Epidermal melanocyte (primary cell): ENCODE data around the gene ZNF267.
"Not testable (repeated sequence)": the region's sequence is repeated elsewhere in the genome, so short reads cannot be mapped to it uniquely, and the experiment has no call there.

Experiments
- DNase-seq: peaks from one replicate; pipeline ENCODE4 v3.0.0; 2011; ENCODE audit warnings: low spot score; ENCODE audit not compliant: insufficient read length

The ZNF267 gene

DNA sequence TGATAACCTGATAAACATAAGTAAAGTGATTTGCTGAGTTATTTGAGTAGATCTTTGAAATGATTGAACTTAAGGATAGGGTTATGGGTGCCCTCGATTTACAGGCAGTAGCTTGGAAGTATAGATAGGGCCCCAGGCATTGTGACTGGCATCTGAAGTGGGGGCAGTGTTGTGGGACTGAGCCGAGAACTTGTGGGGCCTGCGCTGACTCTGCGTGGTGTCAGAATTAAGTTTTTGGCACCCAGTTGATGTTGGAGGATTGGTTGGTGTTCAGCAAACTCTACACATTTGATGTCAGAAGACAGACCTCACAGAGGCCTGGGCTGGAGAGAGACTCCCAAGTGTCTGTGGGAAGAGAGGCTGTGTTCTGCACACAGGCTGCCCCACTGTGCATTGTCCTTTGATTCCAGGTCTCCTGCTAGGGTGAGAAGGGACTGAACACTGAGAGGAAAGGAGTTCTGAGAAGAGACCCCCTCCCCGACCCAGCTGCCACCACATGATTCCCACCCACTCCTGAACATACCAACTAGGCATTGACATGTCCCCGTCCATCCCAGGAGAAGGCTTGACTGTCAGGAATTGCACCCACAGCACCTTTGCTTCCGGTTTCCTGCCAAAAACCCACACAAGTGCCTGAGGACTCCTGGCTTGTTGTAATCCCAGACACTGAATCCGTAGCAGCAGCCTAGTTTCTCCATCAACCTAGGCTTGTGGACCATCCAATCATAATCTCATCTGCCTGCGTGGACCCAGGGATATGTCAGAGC is 4.5 kb downstream of the ZNF267 start:
- no peak for DNase-seq

DNA sequence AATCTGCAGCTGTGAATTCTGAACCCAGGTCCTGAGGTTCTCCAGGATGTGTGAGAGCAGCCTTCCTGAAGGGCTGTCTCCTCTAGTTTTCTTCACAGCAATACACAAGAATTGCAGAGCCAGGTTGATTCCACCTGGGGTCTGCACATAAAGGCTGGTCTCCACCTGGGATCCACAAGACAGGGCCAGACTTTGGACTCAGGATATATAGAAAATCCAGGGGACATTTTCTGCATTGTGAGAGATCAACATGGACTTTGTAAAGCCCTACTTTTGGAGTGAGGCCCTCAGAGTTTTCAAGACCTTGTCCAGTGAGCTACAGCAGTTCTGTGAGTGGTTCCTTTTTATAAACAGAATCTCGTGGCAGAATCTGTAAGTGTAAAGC is 6.3 kb downstream of the ZNF267 start:
- DNase-seq = no peak

DNA sequence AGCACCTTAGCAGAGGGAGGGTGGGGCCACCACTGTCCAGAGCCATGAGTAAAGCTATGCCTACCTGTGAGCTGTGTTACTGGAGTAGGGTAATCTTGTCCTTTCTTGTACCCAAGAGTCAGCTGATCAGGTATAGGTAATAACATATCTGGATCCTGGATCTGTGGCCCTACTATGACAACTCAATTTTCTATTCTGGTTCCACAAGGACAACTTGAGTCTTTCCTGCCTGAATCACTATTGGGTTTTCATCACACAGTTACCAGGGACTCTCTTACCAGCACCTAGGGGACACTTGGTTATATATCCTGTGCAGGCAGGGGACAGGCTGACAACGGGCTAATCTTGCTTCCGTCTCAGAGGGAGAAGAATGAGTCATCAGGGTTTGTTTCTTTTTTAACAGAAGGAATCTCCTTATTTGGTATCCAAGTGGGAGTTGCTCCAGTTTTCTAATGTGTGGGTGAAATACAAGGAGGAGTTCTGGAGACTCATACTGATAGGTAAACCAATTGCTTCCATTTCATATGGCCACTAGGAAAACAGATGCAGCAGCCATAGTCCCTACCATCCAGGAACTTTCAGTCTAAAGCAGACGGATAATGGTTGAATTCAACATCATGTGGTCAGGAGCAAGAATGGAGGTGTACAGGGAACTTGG is 6.8 kb downstream of the ZNF267 start:
- DNase-seq = no peak

DNA sequence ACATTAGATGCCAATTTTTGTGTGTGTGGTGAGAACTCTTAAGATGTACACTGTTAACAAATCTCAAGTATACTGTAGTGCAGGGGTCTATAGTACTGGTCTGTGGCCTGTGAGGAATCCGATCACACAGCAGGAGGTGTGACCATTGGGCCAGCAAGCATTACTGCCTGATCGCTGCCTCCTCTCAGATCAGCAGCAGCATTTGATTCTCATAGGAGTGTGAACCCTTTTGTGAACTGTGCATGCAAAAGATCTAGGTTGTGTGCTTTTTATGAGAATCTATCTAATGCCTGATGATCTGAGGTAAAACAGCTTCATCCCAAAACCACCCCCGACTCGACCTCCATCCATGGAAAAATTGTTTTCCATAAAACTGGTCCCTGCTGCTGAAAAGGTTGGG is 12.6 kb downstream of the ZNF267 start:
- no peak for DNase-seq

DNA sequence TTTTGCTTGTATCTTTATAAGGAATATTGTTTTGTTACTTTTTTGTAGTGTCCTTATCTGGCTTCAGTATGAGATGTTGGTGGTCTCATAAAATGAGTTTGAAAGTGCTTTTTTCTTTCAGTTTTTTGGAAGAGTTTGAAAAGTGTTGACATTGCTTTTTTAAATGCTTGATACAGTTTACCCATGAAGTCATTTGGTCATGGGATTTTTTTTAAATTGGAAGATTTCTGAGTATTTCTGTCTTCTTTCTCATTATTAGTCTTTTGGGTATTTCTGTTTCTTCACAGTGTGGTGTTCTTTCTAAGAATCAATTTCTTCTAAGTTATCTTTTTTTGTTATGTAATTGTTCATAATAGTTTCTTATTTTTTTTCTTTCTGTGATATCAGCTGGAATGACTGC is 15.1 kb downstream of the ZNF267 start:
- DNase-seq = no peak

DNA sequence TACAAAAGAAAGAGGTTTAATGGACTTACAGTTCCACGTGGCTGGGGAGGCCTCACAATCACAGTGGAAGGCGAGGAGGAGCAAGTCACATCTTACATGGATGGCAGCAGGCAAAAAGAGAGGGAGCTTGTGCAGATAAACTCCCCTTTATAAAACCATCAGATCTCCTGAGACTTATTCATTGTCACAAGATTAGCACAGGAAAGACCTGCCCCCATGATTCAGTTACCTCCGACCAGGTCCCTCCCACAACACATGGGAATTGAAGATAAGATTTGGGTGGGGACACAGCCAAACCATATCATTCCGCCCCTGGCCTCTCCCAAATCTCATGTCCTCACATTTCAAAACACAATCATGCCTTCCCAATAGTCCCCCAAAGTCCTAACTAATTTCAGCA is 18.5 kb downstream of the ZNF267 start:
- not testable (repeated sequence) for DNase-seq

DNA sequence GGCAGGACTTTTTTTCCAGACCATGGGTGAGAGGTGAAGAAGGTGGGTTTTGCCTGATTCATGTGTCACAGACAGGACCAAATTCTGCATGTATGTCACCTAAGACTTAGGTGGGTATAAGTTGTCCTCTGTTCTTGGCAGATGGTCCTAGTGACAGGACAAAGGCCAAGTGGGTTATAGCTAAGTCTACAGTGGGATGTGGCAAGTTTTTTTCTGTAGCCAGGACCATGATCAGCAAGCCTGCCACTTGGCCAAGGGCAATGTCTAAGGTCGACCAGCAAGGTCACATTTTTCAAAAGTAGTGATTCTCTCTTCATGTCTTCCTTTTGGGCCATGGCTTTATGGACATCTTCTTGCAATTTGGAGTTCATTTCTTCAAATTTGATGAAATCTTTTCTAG is 20.2 kb downstream of the ZNF267 start:
- no peak for DNase-seq

DNA sequence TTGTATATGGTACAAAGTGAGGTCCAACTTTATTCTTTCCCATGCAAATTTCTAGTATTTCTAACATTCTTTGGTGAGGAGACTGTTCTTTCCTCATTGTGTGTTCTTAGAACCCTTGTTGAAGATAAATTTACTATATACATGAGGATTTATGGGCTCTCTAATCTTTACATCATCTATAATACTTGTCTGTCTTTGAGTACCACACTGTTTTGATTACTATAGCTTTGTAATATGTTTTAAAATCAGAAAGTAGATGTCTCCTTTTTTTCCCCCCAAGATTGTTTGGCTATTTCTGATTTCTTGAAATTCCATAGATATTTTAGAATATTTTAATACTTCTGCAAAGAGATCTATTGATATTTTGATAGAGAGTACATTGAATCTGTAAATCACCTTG is 23.7 kb downstream of the ZNF267 start:
- no peak for DNase-seq

DNA sequence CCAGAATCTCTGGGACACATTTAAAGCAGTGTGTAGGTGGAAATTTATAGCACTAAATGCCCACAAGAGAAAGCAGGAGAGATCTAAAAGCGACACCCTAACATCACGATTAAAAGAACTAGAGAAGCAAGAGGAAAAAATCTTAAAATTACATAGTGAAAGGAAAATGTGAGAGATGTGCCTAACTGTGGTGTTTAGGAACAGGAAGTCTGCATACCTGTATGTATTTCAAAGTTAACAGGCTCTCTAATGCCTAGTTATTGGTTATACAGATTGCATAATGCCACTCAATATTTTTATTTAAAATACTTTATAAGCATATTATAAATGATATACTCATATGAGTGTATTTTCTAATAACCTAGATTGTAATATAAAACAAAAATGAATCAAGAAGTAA is 25.9 kb downstream of the ZNF267 start:
- no peak for DNase-seq

DNA sequence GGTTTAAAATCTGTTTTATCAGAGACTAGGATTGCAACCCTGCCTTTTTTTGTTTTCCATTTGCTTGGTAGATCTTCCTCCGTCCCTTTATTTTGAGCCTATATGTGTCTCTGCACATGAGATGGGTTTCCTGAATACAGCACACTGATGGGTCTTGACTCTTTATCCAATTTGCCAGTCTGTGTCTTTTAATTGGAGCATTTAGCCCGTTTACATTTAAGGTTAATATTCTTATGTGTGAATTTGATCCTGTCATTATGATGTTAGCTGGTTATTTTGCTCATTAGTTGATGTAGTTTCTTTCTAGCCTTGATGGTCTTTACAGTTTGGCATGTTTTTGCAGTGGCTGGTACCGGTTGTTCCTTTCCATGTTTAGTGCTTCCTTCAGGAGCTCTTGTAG is 31.0 kb downstream of the ZNF267 start:
- DNase-seq = not testable (repeated sequence)

DNA sequence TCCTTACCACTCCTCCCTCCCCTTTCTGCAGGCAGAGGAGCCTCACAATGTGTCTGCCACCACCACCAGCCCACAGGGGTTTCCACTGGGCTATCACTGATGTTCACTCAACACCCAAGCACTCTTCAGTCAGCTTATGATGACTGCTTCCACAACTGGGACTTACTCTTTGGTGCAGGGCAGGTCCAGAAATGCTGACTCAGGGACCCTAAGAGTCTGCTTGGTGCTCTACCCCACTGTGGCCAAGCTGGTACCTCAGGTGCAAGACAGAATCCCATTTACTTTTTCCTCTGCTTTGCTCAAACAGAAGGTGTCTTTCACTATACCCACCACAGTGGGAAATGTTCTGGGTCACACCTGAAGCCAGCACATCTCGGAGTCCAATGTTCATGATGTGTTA is 40.1 kb downstream of the ZNF267 start:
- DNase-seq = no peak

DNA sequence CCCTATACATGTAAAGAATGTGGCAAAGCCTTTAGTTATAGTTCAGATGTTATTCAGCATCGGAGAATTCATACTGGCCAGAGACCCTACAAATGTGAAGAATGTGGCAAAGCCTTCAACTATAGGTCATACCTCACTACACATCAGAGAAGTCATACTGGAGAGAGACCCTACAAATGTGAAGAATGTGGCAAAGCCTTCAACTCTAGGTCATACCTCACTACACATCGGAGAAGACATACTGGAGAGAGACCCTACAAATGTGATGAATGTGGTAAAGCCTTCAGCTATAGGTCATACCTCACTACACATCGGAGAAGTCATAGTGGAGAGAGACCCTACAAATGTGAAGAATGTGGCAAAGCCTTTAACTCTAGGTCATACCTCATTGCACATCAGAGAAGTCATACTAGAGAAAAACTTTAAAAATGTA is 42.5 kb downstream of the ZNF267 start:
- no peak for DNase-seq

DNA sequence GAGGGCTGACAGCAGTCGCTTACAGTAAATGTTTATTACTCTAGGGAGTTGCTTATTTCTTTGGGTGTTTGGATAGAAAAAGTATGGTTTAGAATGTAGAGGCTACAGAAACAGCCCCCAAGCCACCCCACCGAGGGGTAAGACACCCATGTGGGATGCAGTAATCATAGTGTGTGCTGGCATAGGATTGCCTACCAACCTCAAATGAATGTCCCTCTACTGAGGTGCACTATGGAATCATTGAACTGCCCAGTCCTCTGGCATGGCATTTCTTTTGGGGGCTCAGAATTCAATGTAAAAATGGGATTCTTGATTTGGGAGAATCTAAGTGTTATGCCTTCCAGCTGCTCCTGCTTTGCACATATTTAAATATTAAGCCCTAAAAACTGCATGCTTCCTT is 46.8 kb downstream of the ZNF267 start:
- DNase-seq = no peak

DNA sequence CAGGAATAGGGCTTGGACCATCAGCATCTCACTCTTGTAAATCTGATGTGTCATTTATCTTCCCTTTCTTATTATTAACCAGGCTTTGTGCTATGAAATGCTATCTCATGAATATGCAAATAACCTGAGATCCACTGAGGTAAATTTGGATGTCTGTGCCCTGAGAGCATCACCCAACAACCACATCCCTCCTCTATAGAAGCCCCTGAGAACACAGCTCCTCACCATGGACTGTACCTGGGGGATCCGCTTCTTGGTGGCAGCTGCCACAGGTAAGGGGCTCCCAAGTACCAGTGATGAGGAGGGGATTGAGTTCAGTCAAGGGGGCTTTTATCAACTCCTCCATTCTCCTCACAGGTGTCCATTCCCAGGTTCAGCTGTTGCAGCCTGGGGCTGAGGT is 78.2 kb downstream of the ZNF267 start:
- not testable (repeated sequence) for DNase-seq

DNA sequence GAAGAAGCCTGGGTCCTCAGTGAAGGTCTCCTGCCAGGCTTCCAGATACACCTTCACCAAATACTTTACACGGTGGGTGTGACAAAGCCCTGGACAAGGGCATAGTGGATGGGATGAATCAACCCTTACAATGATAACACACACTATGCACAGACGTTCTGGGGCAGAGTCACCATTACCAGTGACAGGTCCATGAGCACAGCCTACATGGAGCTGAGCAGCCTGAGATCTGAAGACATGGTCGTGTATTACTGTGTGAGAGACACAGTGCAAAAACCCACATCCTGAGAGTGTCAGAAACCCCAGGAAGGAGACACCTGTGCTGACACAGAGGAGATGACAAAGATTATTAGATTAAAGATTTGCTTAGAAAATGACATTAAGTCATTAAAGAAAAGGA is 78.6 kb downstream of the ZNF267 start:
- not testable (repeated sequence) for DNase-seq

DNA sequence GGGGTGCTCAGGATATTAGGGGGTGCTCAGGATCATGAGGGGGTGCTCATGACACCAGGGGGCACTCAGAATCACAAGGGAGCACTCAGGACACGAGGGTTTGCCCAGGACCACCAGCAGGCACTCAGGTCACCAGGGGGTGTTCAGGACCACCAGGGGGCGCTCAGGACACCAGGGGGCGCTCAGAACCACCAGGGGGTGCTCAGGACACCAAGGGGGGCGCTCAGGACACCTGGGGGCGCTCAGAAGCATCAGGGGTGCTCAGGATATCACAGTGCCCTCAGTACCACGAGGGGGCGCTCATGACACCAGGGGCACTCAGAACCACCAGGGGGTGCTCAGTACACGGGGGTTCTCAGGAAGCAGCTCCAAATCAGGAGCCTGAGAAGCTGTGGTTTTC is 82.6 kb downstream of the ZNF267 start:
- DNase-seq = not testable (repeated sequence)

DNA sequence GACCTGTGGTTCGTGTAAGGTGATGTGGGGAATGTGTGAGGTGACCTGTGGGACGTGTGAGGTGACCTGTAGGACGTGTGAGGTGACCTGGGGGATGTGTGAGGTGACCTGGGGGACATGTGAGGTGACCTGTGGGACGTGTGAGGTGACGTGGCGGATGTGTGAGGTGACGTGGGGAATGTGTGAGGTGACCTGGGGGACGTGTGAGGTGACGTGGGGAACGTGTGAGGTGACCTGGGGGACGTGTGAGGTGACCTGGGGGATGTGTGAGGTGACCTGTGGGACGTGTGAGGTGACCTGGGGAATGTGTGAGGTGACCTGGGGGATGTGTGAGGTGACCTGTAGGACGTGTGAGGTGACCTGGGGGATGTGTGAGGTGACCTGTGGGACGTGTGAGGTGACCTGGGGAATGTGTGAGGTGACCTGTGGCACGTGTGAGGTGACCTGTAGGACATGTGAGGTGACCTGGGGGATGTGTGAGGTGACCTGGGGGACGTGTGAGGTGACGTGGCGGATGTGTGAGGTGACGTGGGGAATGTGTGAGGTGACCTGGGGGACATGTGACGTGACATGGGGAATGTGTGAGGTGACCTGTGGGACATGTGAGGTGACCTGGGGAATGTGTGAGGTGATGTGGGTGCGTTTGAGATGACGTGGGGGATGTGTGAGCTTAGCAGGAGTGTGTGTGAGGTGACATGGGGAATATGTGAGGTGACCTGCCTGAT is 86.7 kb downstream of the ZNF267 start:
- DNase-seq = not testable (repeated sequence)
